NCI-H2196 (cell line): Measurements from ENCODE around the gene CYB561.
"Not testable (repeated sequence)": the region's sequence is repeated elsewhere in the genome, so short reads cannot be mapped to it uniquely, and the experiment has no call there.

Experiments
- DNase-seq: peaks from one replicate; lab custom pipeline; 2025; ENCODE audit not compliant: unreplicated experiment; lab: John Stamatoyannopoulos, UW

Gene CYB561

DNA sequence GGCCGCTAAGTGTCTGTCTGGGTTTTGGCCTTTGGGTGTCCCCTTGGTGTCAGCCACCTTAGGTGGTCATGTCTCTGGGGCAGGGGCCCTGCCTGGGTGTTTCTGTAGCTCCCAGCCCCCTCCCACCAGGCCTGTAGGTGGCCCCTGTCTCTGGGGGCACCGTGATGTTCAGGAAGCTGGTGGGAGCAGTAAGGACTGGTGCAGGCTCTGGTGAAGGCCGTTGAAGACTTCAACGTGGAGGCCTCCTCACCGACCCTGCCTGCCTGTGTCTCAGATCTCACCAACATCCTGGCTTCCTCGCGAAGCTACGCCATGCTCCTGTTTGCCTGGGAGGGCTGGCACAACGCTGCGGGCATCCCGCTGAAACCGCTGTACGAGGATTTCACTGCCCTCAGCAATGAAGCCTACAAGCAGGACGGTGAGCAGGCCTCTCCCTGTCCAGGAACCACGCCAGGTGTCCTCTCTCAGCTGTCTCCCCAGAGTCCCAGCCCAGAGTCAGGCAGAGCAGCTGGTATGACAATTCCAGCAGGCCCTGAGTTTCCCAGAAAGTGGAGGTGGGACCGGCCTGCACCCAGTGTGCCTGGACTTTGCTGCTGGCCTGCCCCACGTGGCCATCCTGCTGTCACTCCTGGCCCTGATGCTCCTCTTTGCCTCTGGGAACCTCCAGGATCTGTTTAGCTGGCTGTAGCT lies 33.5 kb upstream of the CYB561 start:
- peak; percentile 46 for DNase-seq

GRCh38 chr17:63478814-63479494 lies 32.8 kb upstream of the CYB561 start:
- peak; percentile 57 for DNase-seq

GRCh38 chr17:63477480-63478440 lies 31.7 kb upstream of the CYB561 start:
- no peak for DNase-seq

- DNase-seq, result peak; percentile 23
Observed at GRCh38 chr17:63476854-63477479, 30.9 kb upstream of the CYB561 start, which contains the start of gene ACE. TSS of gene ACE (plus strand) at chr17:63477061. CDS start at chr17:63477095, 34 bp downstream.

- DNase-seq, result no peak
Observed at GRCh38 chr17:63476459-63476853, 30.4 kb upstream of the CYB561 start.

GRCh38 chr17:63475491-63476412 lies 29.6 kb upstream of the CYB561 start:
- no peak for DNase-seq

GRCh38 chr17:63474586-63475460 lies 28.7 kb upstream of the CYB561 start:
- DNase-seq, result no peak

DNA sequence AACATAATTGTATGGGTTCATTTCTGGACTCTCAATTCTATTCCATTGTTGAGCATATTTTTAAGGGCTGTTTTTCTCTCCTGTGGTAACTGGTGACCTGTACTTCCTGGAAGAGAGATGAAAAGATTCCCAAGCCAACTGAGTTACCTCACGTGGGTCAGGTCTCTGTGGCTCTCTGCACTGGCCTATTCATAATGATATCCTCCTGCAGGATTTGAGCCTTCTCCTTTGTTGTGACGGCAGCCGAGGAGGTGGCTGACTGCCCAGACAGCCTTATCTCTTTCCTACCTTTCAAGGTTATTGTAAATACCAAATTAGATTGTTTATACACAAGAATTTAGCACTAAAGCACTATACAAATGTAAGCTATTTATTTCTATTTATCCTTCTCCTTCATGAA lies 28.1 kb upstream of the CYB561 start:
- DNase-seq, result peak; percentile 79

DNA sequence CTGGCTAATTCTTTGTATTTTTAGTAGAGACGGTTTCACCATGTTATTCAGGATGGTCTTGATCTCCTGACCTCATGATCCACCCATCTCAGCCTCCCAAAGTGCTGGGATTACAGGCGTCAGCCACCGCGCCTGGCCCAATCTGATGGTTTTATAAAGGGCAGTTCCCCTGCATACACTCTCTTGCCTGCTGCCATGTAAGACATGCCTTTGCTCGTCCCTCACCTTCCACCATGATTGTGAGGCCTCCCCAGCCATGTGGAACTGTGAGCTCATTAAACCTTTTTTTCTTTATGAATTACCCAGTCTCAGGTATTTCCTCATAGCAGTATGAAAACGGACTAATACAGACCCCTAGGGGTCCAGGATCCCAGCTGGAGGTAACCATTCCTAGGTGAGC lies 22.0 kb upstream of the CYB561 start:
- not testable (repeated sequence) for DNase-seq

DNA sequence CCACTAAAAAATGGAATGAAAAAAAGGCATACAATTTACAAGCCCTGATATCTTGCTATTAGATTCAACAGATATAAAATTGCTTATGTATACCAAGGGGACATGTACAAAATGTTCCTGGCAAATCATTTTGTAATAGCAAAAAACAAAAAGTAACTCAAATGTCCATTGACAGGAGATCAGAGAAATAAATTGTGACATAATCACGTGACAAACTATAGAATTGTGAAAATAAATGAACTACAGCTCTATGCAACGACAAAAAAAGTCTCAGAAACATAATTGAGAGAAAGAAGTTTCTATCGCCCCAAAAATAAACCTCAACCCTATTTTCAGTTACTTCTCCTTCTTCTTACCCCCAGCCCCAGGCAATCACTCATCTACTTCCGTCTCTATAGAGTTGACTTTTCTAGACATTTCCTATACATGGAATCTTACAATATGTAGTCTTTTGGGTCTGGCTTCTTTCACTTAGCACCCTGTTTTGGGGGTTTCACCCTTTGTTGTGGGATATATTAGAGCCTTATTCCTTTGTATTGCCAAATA lies 18.7 kb upstream of the CYB561 start:
- no peak for DNase-seq

DNA sequence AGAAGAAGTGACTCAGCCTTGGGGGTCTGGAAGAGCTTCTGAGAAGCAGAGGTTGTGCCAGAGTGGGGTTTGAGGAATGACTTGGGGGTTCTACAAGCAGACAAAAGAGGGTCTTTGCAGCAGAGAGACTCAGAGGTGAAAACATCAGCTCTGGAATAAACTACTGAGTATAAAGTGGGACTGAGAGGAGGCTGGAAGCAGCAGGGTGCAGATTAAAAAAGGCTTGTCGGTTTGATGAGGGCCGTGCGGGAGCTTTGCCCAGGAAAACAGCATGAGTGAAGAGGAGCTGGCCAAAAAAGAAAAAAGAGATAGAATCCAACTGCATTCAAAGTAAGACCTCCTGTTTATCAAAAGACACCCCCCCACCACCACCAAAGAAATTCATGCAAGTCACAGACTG lies 17.7 kb upstream of the CYB561 start:
- DNase-seq, result no peak

GRCh38 chr17:63460018-63460417 lies 13.9 kb upstream of the CYB561 start:
- DNase-seq, result no peak

GRCh38 chr17:63458478-63458877 lies 12.4 kb upstream of the CYB561 start:
- no peak for DNase-seq

GRCh38 chr17:63455417-63455816 lies 9.3 kb upstream of the CYB561 start:
- DNase-seq, result no peak

- DNase-seq, result no peak
Observed at GRCh38 chr17:63454915-63455314, 8.8 kb upstream of the CYB561 start.

GRCh38 chr17:63454357-63454756 lies 8.3 kb upstream of the CYB561 start:
- DNase-seq, result not testable (repeated sequence)

DNA sequence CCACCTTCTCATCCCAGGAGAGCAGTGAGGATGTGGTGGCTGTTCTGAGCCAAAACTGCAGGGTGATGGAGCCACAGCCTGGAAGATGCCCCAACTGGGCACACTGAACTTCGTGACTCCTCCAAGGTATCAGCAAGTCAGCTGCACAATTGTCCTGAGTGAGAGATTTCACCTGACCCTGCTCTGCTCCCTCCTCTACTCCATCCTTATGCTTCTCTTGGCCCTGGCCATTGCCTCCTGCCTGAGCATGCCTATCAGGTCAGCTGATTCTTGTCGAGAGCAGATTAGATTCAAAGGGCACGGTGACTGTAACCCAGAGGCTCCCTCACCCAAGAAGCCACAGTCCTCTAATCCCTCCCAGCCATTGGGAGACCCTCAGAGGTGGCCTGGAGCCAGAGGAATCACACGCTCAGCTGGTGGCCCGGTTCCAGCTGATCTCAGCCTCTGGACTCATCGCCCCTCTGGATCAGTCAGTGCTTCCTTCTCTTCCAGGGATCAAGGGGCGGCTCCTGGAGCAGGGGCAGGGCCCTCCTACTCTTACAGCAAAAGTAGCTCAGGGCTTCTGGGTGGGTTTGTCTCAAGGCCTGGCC lies 7.0 kb upstream of the CYB561 start:
- peak; percentile 46 for DNase-seq
